Measurements from ENCODE around the gene STRADB. TPM values are rescaled to one million over a fixed set of nuclear protein-coding genes. Genes with fewer than 3 reads are reported as not detected.

The STRADB gene
- total and polyA plus RNA-seq, 2 experiments from 2014 or later, result 35.9 to 37.1 TPM

DNA sequence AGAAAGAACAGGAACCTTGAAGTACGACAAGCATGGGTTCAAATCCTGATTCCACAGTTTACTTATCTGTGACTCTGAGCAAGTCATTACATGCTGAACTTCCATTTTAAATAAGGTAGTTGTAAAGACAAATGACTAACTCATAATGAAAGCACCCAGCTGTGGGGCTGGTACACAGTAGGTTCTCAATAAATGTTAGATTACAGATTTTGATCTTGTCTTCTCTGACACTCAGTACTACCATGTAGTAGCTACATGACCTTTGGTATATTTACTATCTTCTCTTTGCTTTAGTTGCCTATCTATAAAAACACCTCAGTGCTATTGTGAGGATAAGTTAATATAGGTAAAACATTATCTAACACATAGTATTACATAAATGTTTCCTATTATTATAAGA, 3.5 kb upstream of the STRADB start (continued):
- TF ChIP-seq, protein P1, sequence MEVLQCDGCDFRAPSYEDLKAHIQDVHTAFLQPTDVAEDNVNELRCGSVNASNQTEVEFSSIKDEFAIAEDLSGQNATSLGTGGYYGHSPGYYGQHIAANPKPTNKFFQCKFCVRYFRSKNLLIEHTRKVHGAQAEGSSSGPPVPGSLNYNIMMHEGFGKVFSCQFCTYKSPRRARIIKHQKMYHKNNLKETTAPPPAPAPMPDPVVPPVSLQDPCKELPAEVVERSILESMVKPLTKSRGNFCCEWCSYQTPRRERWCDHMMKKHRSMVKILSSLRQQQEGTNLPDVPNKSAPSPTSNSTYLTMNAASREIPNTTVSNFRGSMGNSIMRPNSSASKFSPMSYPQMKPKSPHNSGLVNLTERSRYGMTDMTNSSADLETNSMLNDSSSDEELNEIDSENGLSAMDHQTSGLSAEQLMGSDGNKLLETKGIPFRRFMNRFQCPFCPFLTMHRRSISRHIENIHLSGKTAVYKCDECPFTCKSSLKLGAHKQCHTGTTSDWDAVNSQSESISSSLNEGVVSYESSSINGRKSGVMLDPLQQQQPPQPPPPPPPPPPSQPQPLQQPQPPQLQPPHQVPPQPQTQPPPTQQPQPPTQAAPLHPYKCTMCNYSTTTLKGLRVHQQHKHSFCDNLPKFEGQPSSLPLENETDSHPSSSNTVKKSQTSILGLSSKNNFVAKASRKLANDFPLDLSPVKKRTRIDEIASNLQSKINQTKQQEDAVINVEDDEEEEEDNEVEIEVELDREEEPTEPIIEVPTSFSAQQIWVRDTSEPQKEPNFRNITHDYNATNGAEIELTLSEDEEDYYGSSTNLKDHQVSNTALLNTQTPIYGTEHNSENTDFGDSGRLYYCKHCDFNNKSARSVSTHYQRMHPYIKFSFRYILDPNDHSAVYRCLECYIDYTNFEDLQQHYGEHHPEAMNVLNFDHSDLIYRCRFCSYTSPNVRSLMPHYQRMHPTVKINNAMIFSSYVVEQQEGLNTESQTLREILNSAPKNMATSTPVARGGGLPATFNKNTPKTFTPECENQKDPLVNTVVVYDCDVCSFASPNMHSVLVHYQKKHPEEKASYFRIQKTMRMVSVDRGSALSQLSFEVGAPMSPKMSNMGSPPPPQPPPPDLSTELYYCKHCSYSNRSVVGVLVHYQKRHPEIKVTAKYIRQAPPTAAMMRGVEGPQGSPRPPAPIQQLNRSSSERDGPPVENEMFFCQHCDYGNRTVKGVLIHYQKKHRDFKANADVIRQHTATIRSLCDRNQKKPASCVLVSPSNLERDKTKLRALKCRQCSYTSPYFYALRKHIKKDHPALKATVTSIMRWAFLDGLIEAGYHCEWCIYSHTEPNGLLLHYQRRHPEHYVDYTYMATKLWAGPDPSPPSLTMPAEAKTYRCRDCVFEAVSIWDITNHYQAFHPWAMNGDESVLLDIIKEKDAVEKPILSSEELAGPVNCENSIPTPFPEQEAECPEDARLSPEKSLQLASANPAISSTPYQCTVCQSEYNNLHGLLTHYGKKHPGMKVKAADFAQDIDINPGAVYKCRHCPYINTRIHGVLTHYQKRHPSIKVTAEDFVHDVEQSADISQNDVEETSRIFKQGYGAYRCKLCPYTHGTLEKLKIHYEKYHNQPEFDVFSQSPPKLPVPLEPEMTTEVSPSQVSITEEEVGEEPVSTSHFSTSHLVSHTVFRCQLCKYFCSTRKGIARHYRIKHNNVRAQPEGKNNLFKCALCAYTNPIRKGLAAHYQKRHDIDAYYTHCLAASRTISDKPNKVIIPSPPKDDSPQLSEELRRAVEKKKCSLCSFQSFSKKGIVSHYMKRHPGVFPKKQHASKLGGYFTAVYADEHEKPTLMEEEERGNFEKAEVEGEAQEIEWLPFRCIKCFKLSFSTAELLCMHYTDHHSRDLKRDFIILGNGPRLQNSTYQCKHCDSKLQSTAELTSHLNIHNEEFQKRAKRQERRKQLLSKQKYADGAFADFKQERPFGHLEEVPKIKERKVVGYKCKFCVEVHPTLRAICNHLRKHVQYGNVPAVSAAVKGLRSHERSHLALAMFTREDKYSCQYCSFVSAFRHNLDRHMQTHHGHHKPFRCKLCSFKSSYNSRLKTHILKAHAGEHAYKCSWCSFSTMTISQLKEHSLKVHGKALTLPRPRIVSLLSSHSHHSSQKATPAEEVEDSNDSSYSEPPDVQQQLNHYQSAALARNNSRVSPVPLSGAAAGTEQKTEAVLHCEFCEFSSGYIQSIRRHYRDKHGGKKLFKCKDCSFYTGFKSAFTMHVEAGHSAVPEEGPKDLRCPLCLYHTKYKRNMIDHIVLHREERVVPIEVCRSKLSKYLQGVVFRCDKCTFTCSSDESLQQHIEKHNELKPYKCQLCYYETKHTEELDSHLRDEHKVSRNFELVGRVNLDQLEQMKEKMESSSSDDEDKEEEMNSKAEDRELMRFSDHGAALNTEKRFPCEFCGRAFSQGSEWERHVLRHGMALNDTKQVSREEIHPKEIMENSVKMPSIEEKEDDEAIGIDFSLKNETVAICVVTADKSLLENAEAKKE (CRISPR knock-in tag; IDR thresholded peaks at IDR 0.05), result no peak
- TF ChIP-seq EZH2 (IDR thresholded peaks at IDR 0.05; ENCODE audit: low read depth, unreplicated experiment) (no peak), NANOG (IDR thresholded peaks at IDR 0.05; ENCODE audit: borderline replicate concordance) (no peak), POLR2AphosphoS5 (IDR thresholded peaks at IDR 0.05; ENCODE audit: low read depth) (no peak), CREB1 (CRISPR knock-in tag; IDR thresholded peaks at IDR 0.05; ENCODE audit: low read depth) (no peak), JUNB (IDR thresholded peaks at IDR 0.05; ENCODE audit: unreplicated experiment) (no peak), EZH2phosphoT487 (IDR thresholded peaks at IDR 0.05; ENCODE audit: unreplicated experiment) (no peak), STAT1 (IDR thresholded peaks at IDR 0.05; ENCODE audit: unreplicated experiment) (no peak), ZNF114 (CRISPR knock-in tag; IDR thresholded peaks at IDR 0.05) (no peak), ZNF331 (CRISPR knock-in tag; IDR thresholded peaks at IDR 0.05; ENCODE audit: low read depth) (no peak)
- TF ChIP-seq, protein P2, sequence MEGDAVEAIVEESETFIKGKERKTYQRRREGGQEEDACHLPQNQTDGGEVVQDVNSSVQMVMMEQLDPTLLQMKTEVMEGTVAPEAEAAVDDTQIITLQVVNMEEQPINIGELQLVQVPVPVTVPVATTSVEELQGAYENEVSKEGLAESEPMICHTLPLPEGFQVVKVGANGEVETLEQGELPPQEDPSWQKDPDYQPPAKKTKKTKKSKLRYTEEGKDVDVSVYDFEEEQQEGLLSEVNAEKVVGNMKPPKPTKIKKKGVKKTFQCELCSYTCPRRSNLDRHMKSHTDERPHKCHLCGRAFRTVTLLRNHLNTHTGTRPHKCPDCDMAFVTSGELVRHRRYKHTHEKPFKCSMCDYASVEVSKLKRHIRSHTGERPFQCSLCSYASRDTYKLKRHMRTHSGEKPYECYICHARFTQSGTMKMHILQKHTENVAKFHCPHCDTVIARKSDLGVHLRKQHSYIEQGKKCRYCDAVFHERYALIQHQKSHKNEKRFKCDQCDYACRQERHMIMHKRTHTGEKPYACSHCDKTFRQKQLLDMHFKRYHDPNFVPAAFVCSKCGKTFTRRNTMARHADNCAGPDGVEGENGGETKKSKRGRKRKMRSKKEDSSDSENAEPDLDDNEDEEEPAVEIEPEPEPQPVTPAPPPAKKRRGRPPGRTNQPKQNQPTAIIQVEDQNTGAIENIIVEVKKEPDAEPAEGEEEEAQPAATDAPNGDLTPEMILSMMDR (conservative IDR thresholded peaks at IDR 0.05; ENCODE audit: low read depth in 2 of 2), result no peak
- TF ChIP-seq, protein P3, sequence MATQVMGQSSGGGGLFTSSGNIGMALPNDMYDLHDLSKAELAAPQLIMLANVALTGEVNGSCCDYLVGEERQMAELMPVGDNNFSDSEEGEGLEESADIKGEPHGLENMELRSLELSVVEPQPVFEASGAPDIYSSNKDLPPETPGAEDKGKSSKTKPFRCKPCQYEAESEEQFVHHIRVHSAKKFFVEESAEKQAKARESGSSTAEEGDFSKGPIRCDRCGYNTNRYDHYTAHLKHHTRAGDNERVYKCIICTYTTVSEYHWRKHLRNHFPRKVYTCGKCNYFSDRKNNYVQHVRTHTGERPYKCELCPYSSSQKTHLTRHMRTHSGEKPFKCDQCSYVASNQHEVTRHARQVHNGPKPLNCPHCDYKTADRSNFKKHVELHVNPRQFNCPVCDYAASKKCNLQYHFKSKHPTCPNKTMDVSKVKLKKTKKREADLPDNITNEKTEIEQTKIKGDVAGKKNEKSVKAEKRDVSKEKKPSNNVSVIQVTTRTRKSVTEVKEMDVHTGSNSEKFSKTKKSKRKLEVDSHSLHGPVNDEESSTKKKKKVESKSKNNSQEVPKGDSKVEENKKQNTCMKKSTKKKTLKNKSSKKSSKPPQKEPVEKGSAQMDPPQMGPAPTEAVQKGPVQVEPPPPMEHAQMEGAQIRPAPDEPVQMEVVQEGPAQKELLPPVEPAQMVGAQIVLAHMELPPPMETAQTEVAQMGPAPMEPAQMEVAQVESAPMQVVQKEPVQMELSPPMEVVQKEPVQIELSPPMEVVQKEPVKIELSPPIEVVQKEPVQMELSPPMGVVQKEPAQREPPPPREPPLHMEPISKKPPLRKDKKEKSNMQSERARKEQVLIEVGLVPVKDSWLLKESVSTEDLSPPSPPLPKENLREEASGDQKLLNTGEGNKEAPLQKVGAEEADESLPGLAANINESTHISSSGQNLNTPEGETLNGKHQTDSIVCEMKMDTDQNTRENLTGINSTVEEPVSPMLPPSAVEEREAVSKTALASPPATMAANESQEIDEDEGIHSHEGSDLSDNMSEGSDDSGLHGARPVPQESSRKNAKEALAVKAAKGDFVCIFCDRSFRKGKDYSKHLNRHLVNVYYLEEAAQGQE (IDR thresholded peaks at IDR 0.05; ENCODE audit: unreplicated experiment), result no peak
